Measurements from ENCODE around the gene USF1. TPM values are rescaled to one million over a fixed set of nuclear protein-coding genes. Genes with fewer than 3 reads are reported as not detected.

USF1 gene
- total and polyA plus RNA-seq, 8 donors, result 7.2 to 566 (median 60.5) TPM

DNA sequence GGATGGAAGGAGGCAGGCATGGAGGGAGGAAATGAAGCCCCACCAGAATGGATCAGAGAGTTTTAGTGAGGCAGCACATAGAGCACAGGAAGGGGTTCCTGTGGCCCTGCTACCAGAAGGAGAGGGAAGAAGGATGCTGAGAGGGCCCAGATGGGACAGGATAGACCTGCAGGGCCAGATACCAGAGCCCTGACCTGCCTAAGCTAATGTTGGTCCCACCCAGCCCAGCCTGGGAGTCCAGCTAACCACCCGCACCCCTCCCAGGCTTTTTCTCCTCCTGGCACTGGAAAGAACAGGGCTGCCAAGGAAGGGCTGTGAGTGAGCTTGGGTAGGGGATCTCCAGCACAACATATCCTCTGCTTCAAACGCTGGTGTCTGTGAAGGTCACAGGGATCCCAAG lies 36.7 kb upstream of the USF1 start:
- DNase-seq, result no peak
- Histone ChIP-seq H3K4me3 (no peak overlapping the region), H3K27me3 (peaks cover 0 to 4% (median 0%) of the 10 kb centered on the region in 3 donors), H3K27ac (peak overlapping the region; percentile 72 to 85 (median 76)), H3K9me3 (no peaks in the 10 kb centered on the region), H3K4me1 (peaks cover 0 to 58% (median 38%) of the 10 kb centered on the region in 4 donors), H3K36me3 (peaks cover 0 to 9% (median 0%) of the 10 kb centered on the region in 4 donors)
- TF ChIP-seq POLR2AphosphoS5 (IDR thresholded peaks at IDR 0.05) (no peak), EP300 (IDR thresholded peaks at IDR 0.05) (no peak), POLR2A (IDR thresholded peaks at IDR 0.05) (no peak)
- TF ChIP-seq, protein P1, sequence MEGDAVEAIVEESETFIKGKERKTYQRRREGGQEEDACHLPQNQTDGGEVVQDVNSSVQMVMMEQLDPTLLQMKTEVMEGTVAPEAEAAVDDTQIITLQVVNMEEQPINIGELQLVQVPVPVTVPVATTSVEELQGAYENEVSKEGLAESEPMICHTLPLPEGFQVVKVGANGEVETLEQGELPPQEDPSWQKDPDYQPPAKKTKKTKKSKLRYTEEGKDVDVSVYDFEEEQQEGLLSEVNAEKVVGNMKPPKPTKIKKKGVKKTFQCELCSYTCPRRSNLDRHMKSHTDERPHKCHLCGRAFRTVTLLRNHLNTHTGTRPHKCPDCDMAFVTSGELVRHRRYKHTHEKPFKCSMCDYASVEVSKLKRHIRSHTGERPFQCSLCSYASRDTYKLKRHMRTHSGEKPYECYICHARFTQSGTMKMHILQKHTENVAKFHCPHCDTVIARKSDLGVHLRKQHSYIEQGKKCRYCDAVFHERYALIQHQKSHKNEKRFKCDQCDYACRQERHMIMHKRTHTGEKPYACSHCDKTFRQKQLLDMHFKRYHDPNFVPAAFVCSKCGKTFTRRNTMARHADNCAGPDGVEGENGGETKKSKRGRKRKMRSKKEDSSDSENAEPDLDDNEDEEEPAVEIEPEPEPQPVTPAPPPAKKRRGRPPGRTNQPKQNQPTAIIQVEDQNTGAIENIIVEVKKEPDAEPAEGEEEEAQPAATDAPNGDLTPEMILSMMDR (IDR thresholded peaks at IDR 0.05), result no peak
- WGBS, 5 donors, result 69 to 84% (median 77%) methylated on average over 2 of the region's 2 CpGs
- intact Hi-C loops (cut with DNase I; ENCODE audit: low total_unique reads), result no loop called here

DNA sequence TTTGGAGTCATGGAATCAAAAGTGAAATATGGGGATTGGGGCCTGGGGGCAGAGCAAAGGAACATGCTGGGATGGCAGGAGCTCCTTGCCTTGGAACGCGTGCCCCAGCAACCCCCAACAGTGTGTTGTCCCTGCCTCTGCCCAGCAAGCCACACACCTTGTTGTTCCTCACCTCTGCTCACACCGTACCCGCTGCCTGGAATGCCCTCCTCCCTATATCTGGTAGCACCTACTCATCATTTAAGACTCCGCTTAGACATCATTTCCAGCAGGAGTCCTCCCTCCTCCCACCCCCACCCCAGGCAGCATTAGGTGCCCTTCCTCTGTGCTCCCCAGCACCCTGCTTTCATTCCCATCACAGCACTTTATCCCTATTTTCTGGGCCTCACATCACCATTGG lies 35.7 kb upstream of the USF1 start:
- Histone ChIP-seq H3K27ac (peak overlapping the region in 1 of 5 donors; percentile 17), H3K4me3 (no peak overlapping the region), H3K9me3 (no peaks in the 10 kb centered on the region), H3K4me1 (peaks cover 0 to 48% (median 33%) of the 10 kb centered on the region in 4 donors), H3K27me3 (peaks cover 0 to 4% (median 0%) of the 10 kb centered on the region in 3 donors), H3K36me3 (peaks cover 0 to 17% (median under 1%) of the 10 kb centered on the region in 4 donors)
- TF ChIP-seq, protein P1 (IDR thresholded peaks at IDR 0.05), result no peak
- no peak for TF ChIP-seq EP300 (IDR thresholded peaks at IDR 0.05)
- intact Hi-C loops (cut with DNase I; ENCODE audit: low total_unique reads), result no loop called here
- no peak for DNase-seq
- 74 to 96% (median 76%) methylated on average over 5 of the region's 5 CpGs for WGBS, 5 donors

DNA sequence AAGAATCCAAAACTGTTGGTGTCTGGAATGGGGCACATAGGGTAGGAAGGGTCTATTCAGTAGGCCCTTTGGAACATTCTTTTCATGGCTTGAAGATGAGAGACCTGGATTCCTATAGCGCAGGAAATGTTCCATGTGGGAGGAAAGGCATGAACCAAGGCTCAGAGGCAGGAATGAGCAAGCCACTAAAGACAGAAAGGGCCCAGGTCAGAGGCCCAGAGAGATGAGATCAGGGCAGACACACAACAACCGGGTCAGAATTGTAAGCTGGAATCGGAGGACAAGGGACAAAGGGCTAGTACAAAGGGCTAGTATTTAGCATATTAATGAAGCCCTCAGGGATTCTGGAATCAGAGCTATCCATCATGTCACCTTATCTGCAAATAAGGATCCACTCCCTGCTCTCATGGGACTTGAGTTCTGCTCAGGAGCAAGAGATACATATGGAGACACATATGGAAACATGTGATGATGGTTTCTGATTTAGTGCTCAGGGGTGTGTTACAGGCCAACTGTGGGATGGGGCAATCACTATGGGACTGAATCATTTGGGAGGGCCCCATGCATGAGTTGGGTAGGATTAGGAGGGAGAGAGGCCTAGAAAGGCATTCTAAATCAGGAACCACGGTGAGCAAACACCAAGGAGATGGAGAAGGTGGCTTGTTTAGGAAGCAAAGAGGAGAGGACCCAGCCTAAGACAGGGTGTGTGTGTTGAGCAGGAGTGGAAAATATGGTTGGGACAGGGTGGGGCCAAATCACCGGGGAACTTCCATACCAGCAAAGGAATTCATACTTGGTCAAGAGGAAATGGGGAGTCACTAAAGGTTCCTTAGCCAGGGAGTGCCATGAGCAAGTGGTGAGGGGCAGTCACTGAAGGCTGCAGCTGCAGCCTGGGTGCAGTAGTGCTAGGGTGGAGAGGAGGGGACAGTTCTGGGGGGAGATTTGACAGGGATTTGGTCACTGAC lies 34.9 kb upstream of the USF1 start:
- intact Hi-C loops (cut with DNase I; ENCODE audit: low total_unique reads), result no loop called here
- no peak for TF ChIP-seq POLR2AphosphoS5 (IDR thresholded peaks at IDR 0.05)
- TF ChIP-seq POLR2A (IDR thresholded peaks at IDR 0.05), result no peak
- no peak for TF ChIP-seq EP300 (IDR thresholded peaks at IDR 0.05)
- TF ChIP-seq, protein P1 (IDR thresholded peaks at IDR 0.05), result no peak
- peak overlapping the region in 2 of 5 donors; percentile 4 to 17 for H3K27ac ChIP-seq
- WGBS, 5 donors, result 73 to 84% (median 78%) methylated on average over 5 of the region's 5 CpGs
- peaks cover 0 to 42% (median 26%) of the 10 kb centered on the region in 4 donors for H3K4me1 ChIP-seq
- H3K27me3 ChIP-seq, result peaks cover 0 to 4% (median 0%) of the 10 kb centered on the region in 3 donors
- no peak for DNase-seq
- no peak overlapping the region for H3K4me3 ChIP-seq
- H3K9me3 ChIP-seq, result no peaks in the 10 kb centered on the region
- H3K36me3 ChIP-seq, result peaks cover 0 to 22% (median 4%) of the 10 kb centered on the region in 4 donors

DNA sequence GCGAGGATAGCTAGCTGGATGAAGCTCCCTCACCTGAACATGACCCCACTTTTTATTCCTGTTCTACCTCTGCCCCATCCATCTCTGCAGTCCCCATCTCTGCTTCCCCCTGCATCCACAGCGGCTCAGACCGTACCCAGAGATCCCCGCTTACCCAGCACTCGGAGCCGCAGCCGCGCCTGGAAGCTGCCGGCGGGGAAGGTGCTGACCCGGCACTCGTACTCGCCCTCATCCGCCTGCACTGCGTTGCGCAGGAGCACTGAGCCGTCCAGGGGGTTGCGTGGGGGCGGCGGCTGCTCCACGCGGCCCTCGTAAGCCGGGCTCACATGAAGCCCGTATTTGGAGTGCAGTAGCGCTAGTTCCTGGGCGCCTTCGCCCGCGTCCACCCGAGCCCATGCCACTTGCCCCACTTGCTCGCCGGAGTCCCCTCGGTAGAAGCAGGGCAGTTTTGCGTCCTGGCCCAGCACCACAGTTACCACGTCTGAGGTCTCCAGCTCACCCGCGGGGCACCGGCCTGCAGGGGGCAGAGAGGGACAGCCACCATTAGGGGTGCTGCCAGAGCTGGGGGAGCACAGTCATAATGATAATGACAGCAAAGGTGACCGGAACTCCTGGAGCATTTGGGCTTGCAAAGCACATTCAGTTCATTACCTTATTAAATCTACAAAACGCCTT lies 33.8 kb upstream of the USF1 start:
- intact Hi-C loops (cut with DNase I; ENCODE audit: low total_unique reads), result no loop called here
- no peak for DNase-seq
- Histone ChIP-seq H3K36me3 (peaks cover 0 to 26% (median 8%) of the 10 kb centered on the region in 4 donors), H3K4me3 (no peak overlapping the region), H3K4me1 (peaks cover 0 to 30% (median 19%) of the 10 kb centered on the region in 4 donors), H3K9me3 (no peaks in the 10 kb centered on the region), H3K27me3 (peaks cover 0 to 4% (median 0%) of the 10 kb centered on the region in 3 donors), H3K27ac (no peak overlapping the region)
- TF ChIP-seq, protein P1 (IDR thresholded peaks at IDR 0.05), result no peak
- TF ChIP-seq POLR2AphosphoS5 (IDR thresholded peaks at IDR 0.05) (no peak), EP300 (IDR thresholded peaks at IDR 0.05) (no peak), POLR2A (IDR thresholded peaks at IDR 0.05) (no peak)
- 66 to 84% (median 75%) methylated on average over 27 to 41 of the region's 41 CpGs for WGBS, 5 donors

All from stomach (tissue), 9 donors.